Nephron (organoid): ENCODE data around the gene GP9.

Source experiments
- H3K27ac Mint-ChIP-seq, 3 experiments: 2 replicates each; pipeline ENCODE4 v1.8.0; 2020; ENCODE audit warnings: mixed read lengths in 3 of 3, mild to moderate bottlenecking in 2 of 3, moderate library complexity in 1 of 3
- H3K27me3 Mint-ChIP-seq: 2 replicates; pipeline ENCODE4 v1.8.0; 2021; ENCODE audit warnings: low read depth, mild to moderate bottlenecking, moderate library complexity, mixed read lengths
- H3K36me3 Mint-ChIP-seq: 2 replicates; pipeline ENCODE4 v1.8.0; 2020; ENCODE audit warnings: low read depth, mixed read lengths
- H3K4me1 Mint-ChIP-seq: 2 replicates; pipeline ENCODE4 v1.8.0; 2020; ENCODE audit warnings: mixed read lengths
- H3K4me3 Mint-ChIP-seq, 3 experiments: 2 replicates each; pipeline ENCODE4 v1.8.0; 2020; ENCODE audit warnings: mild to moderate bottlenecking in 3 of 3, mixed read lengths in 3 of 3, moderate library complexity in 2 of 3
- H3K9me3 Mint-ChIP-seq: 2 replicates; pipeline ENCODE4 v1.8.0; 2020; ENCODE audit warnings: mixed read lengths
- TF ChIP-seq, protein P1 (sequence below), 3 experiments: fragments of 200-600 bp; sonication (generic); IDR thresholded peaks; one replicate each; pipeline ENCODE4 v1.5.0; 2021; ENCODE audit warnings: antibody characterized with exemption in 3 of 3; ENCODE audit not compliant: unreplicated experiment in 3 of 3

The GP9 gene

DNA sequence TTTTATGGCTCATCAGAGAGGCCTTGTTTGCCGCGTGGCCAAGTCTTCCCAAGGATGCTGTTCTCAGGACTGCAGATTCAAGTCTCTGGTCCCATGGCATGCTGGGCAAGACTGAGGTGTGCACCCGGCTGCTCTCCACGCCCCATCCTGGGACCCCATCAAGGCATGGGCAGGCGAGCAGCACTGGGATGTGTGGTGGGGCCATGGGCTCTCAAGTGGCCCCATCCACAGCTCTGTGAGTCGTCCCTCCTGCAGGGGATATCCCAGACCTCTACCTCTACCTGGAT, 13.1 kb upstream of the GP9 start:
- TF ChIP-seq, protein P1, sequence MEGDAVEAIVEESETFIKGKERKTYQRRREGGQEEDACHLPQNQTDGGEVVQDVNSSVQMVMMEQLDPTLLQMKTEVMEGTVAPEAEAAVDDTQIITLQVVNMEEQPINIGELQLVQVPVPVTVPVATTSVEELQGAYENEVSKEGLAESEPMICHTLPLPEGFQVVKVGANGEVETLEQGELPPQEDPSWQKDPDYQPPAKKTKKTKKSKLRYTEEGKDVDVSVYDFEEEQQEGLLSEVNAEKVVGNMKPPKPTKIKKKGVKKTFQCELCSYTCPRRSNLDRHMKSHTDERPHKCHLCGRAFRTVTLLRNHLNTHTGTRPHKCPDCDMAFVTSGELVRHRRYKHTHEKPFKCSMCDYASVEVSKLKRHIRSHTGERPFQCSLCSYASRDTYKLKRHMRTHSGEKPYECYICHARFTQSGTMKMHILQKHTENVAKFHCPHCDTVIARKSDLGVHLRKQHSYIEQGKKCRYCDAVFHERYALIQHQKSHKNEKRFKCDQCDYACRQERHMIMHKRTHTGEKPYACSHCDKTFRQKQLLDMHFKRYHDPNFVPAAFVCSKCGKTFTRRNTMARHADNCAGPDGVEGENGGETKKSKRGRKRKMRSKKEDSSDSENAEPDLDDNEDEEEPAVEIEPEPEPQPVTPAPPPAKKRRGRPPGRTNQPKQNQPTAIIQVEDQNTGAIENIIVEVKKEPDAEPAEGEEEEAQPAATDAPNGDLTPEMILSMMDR (IDR thresholded peaks at IDR 0.05; ENCODE audit: unreplicated experiment in 3 of 3), result no peak
- Mint-ChIP-seq H3K9me3 (peaks cover 28% of the 10 kb centered on the region), H3K4me1 (peaks cover 7% of the 10 kb centered on the region), H3K36me3 (no peaks in the 10 kb centered on the region), H3K27me3 (peaks cover 4% of the 10 kb centered on the region), H3K27ac (no peak overlapping the region), H3K4me3 (no peak overlapping the region)

DNA sequence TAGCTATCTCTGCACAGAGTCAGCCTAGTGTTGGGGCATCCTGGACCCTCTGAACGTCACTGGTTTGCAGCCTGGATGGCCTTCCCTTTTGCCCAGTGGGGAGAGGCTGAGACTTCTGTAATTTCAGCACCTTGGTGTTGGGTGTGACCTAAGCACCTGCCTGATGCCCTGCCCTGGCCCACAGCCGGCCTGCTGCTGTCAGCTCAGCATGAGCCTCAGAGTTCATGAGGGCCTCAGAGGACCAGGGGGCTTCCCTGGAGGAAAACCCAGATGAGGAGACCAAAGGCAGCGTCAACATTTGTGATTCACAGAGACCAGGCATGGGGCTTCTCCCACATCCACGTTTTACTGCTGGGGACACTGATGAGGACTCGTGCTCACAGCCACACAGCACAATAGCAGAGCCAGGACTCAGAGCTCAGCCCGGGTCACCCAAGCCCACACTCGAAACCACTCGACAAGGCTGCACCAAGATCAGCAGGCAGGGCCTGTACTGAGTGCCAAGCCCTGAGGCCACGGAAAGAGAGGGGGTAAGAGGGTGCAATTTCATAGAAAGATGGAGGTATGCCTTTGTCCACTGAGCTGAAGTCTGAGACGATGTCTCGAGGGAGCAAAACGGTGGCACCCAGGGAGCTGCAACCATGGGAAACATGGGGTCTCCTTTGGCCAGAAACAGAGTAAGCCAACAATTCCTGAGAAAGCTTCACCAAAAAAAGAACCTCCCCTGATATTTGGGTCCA, 9.9 kb upstream of the GP9 start:
- H3K36me3 Mint-ChIP-seq, result no peaks in the 10 kb centered on the region
- TF ChIP-seq, protein P1 (IDR thresholded peaks at IDR 0.05; ENCODE audit: unreplicated experiment in 3 of 3), result no peak

DNA sequence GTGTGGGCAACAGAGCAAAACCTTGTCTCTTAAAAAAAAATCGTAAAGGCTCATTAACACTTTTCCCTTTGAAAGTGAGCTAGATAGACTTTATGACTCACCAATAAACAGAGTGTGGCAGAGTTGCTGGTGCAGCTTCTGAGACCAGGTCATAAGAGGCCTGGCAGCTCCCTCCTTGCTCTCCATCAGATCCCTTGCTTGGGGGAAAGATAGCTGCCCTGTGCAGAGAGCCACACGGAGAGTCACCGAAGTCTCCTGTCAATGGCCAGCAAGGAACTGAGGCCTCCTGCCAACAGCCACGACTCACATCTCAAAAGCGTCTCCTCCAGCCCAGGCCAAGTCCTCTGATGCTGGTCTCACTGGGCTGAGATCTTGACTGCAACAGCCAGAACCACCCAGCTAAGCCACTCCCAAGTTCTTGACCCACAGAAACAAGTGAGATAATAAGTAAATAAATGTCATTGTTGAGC, 8.7 kb upstream of the GP9 start:
- Mint-ChIP-seq H3K36me3 (no peaks in the 10 kb centered on the region), H3K4me1 (peaks cover 20% of the 10 kb centered on the region), H3K27me3 (peaks cover 13% of the 10 kb centered on the region), H3K9me3 (peaks cover 9% of the 10 kb centered on the region), H3K27ac (peak overlapping the region; percentile 59 to 82 (median 76)), H3K4me3 (no peak overlapping the region)
- TF ChIP-seq, protein P1 (IDR thresholded peaks at IDR 0.05; ENCODE audit: unreplicated experiment in 3 of 3), result no peak

More for the DNA sequence above, 9.9 kb upstream of the GP9 start:
- H3K27ac Mint-ChIP-seq, result no peak overlapping the region
- peaks cover 8% of the 10 kb centered on the region for H3K27me3 Mint-ChIP-seq
- H3K4me3 Mint-ChIP-seq, result no peak overlapping the region
- peaks cover 20% of the 10 kb centered on the region for H3K4me1 Mint-ChIP-seq
- H3K9me3 Mint-ChIP-seq, result peaks cover 9% of the 10 kb centered on the region

DNA sequence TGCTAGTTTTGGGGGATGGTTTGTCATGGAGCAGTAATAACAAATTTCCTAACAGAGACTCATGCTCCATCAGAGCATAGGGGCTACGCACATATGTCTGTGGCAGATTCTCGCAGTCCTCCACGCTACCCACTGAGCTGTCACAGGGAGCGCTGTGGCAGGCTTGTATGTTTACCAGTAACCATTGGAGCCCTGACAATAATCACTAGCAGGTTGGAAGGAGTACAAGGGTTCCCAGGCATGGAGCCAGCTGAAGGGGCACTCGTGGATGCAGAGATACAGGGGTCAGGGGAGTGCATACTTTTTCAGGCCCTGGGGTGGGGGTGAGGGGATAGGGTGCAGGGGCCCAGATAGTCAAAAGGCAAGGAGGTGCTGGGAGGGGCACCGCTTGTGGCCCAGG, 7.9 kb upstream of the GP9 start:
- H3K9me3 Mint-ChIP-seq, result peaks cover 9% of the 10 kb centered on the region
- H3K27me3 Mint-ChIP-seq, result peaks cover 20% of the 10 kb centered on the region
- no peaks in the 10 kb centered on the region for H3K36me3 Mint-ChIP-seq
- H3K4me3 Mint-ChIP-seq, result peak overlapping the region in 1 of 3 experiments; percentile 52
- H3K4me1 Mint-ChIP-seq, result peaks cover 20% of the 10 kb centered on the region
- TF ChIP-seq, protein P1 (IDR thresholded peaks at IDR 0.05; ENCODE audit: unreplicated experiment in 3 of 3), result no peak
- H3K27ac Mint-ChIP-seq, result peak overlapping the region; percentile 48 to 84 (median 59)

DNA sequence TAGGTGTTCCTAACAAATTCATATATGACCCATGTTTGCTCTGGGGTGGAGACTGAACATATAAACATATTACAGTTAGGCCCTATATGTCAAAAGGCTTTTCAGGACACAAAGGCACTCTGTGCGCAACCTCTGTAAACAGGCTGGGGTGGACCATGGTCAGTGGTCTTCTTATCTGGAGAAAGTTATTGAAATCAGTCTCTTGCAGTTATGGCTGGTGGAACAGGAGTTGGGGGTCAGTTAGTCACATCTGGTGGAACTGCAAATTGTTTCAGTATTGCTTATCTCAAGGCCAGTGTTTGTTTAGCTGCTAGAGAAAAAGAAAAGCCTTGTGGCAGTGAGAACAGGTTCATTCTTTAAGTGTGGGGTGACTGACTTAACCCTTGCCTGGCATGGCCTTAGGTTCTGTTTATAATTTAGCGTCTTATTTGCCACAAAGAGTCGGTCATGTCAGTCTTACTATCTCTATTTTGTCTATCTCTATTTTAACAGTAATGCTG, 5.9 kb upstream of the GP9 start:
- H3K27me3 Mint-ChIP-seq, result peaks cover 22% of the 10 kb centered on the region
- H3K4me3 Mint-ChIP-seq, result no peak overlapping the region
- H3K27ac Mint-ChIP-seq, result peak overlapping the region in 2 of 3 experiments; percentile 26 to 50
- peaks cover 26% of the 10 kb centered on the region for H3K4me1 Mint-ChIP-seq
- H3K9me3 Mint-ChIP-seq, result no peaks in the 10 kb centered on the region
- TF ChIP-seq, protein P1 (IDR thresholded peaks at IDR 0.05; ENCODE audit: unreplicated experiment in 3 of 3), result no peak
- H3K36me3 Mint-ChIP-seq, result no peaks in the 10 kb centered on the region
